Astrocyte (in vitro differentiated cells and primary cell): ENCODE results near the gene MEI4. TPM values are rescaled to one million over a fixed set of nuclear protein-coding genes. Genes with fewer than 3 reads are reported as not detected.

Source experiments
- DNase-seq: peaks from one replicate; pipeline ENCODE4 v3.0.0-alpha.2; 2010; ENCODE audit warnings: low read depth
- FAIRE-seq: peaks from 2 replicates; lab custom pipeline; 2011; peaks lifted over from hg19 to GRCh38; lab: Jason Lieb, UNC
- H2AFZ ChIP-seq: 2 replicates; pipeline ENCODE4 v1.6.0; 2012; ENCODE audit warnings: low read depth, low read length, inconsistent platforms
- H3K27ac ChIP-seq: 2 replicates; pipeline ENCODE4 v1.5.1; 2011; ENCODE audit warnings: low read depth, low read length, inconsistent platforms
- H3K27me3 ChIP-seq: 2 replicates; pipeline ENCODE4 v1.6.0; 2011; ENCODE audit warnings: low read length, inconsistent platforms; ENCODE audit not compliant: insufficient read depth
- H3K36me3 ChIP-seq: 2 replicates; pipeline ENCODE4 v1.5.1; 2011; ENCODE audit warnings: low read length, inconsistent platforms; ENCODE audit not compliant: insufficient read depth
- H3K4me1 ChIP-seq: 2 replicates; pipeline ENCODE4 v1.5.1; 2011; ENCODE audit warnings: low read length, inconsistent platforms; ENCODE audit not compliant: insufficient read depth
- H3K4me2 ChIP-seq: 2 replicates; pipeline ENCODE4 v1.6.0; 2012; ENCODE audit warnings: low read length, inconsistent platforms
- H3K4me3 ChIP-seq: 2 replicates; pipeline ENCODE4 v1.5.1; 2011; ENCODE audit warnings: low read depth, mild to moderate bottlenecking, low read length, inconsistent platforms; ENCODE audit not compliant: insufficient read depth
- H3K79me2 ChIP-seq: 2 replicates; pipeline ENCODE4 v1.6.0; 2012; ENCODE audit warnings: mild to moderate bottlenecking, low read length, inconsistent platforms; ENCODE audit not compliant: insufficient read depth
- H3K9ac ChIP-seq: 2 replicates; pipeline ENCODE4 v1.6.0; 2012; ENCODE audit warnings: mild to moderate bottlenecking, low read length, inconsistent platforms
- H3K9me3 ChIP-seq: 2 replicates; pipeline ENCODE4 v1.5.1; 2012; ENCODE audit warnings: low read depth, mild to moderate bottlenecking, low read length, inconsistent platforms; ENCODE audit not compliant: insufficient read depth
- H4K20me1 ChIP-seq: 2 replicates; pipeline ENCODE4 v1.6.0; 2012; ENCODE audit warnings: low read length, inconsistent platforms; ENCODE audit not compliant: insufficient read depth
- H3K27ac Mint-ChIP-seq: one replicate; pipeline ENCODE4 v1.8.0; 2021; ENCODE audit warnings: mild to moderate bottlenecking, mixed read lengths; ENCODE audit not compliant: unreplicated experiment
- H3K27me3 Mint-ChIP-seq: one replicate; pipeline ENCODE4 v1.8.0; 2021; ENCODE audit warnings: low read depth, mixed read lengths; ENCODE audit not compliant: unreplicated experiment
- H3K36me3 Mint-ChIP-seq: one replicate; pipeline ENCODE4 v1.8.0; 2021; ENCODE audit warnings: low read depth, mixed read lengths; ENCODE audit not compliant: unreplicated experiment
- H3K4me1 Mint-ChIP-seq: one replicate; pipeline ENCODE4 v1.8.0; 2021; ENCODE audit warnings: low read depth, mixed read lengths; ENCODE audit not compliant: unreplicated experiment
- H3K4me3 Mint-ChIP-seq: one replicate; pipeline ENCODE4 v1.8.0; 2021; ENCODE audit warnings: mild to moderate bottlenecking, moderate library complexity, mixed read lengths; ENCODE audit not compliant: unreplicated experiment
- H3K9me3 Mint-ChIP-seq: one replicate; pipeline ENCODE4 v1.8.0; 2021; ENCODE audit warnings: mild to moderate bottlenecking, mixed read lengths; ENCODE audit not compliant: unreplicated experiment
- CTCF ChIP-seq: IDR thresholded peaks from 2 replicates; pipeline ENCODE4 v1.5.1; 2011; ENCODE audit warnings: low read depth, mild to moderate bottlenecking, inconsistent platforms, low read length, moderate library complexity; ENCODE audit not compliant: insufficient read depth
- EZH2 ChIP-seq: IDR thresholded peaks from 2 replicates; pipeline ENCODE4 v1.6.1; 2012; ENCODE audit warnings: mild to moderate bottlenecking, low read length, inconsistent platforms; ENCODE audit not compliant: insufficient read depth
- total RNA-seq: library from RNA; stranded (reverse); gene quantifications from 2 replicates; pipeline ENCODE4 v1.2.1, GENCODE V29; 2021

Gene MEI4
- total RNA-seq, 1 donor from 2014 or later = 0.54 TPM

DNA sequence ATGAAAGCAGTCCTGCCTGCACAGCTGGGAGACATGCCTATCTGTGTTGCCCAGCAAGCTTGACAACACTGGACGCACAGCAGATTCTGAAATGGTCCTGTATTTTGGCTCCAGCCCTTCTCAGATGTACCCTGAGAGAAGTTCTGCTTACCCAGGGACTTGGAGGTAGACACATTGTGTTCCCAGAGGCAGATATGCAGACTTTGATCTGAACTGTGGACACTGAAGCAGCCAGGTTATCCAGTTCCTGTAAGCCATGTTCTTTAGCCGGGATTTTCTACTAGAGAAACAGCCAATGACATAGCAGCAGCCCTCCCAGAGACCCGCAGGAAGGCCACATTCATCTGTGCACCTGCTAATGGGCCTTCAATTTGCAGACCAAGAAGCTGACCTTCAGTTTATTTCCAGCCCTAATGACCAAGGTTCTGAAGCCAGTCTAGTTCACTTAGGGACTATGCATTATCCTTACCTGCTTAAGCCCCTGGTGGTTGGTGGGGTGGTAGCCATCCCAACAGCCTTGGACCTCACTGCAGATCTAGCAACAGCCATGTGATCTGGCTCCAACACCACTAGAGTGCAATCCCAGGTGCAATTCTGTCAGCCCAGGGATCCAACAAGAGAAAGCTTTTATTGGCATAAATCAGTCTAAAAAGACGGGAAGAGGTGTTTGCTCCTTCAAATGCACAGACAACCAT is 134.2 kb downstream of the MEI4 start:
- Mint-ChIP-seq H3K4me1 (no peaks in the 10 kb centered on the region), H3K27ac (no peak overlapping the region), H3K4me3 (no peak overlapping the region), H3K36me3 (no peaks in the 10 kb centered on the region), H3K27me3 (no peaks in the 10 kb centered on the region), H3K9me3 (peaks cover 6% of the 10 kb centered on the region)
- Histone ChIP-seq H2AFZ (no peak overlapping the region), H3K27ac (no peak overlapping the region), H3K9ac (no peak overlapping the region), H3K4me1 (no peaks in the 10 kb centered on the region), H3K27me3 (no peaks in the 10 kb centered on the region), H4K20me1 (no peaks in the 10 kb centered on the region), H3K4me3 (no peak overlapping the region), H3K9me3 (no peaks in the 10 kb centered on the region), H3K79me2 (no peaks in the 10 kb centered on the region), H3K36me3 (no peaks in the 10 kb centered on the region), H3K4me2 (no peak overlapping the region)
- no peak for TF ChIP-seq CTCF
- no peak for TF ChIP-seq EZH2
- FAIRE-seq (no peak), DNase-seq (no peak)

DNA sequence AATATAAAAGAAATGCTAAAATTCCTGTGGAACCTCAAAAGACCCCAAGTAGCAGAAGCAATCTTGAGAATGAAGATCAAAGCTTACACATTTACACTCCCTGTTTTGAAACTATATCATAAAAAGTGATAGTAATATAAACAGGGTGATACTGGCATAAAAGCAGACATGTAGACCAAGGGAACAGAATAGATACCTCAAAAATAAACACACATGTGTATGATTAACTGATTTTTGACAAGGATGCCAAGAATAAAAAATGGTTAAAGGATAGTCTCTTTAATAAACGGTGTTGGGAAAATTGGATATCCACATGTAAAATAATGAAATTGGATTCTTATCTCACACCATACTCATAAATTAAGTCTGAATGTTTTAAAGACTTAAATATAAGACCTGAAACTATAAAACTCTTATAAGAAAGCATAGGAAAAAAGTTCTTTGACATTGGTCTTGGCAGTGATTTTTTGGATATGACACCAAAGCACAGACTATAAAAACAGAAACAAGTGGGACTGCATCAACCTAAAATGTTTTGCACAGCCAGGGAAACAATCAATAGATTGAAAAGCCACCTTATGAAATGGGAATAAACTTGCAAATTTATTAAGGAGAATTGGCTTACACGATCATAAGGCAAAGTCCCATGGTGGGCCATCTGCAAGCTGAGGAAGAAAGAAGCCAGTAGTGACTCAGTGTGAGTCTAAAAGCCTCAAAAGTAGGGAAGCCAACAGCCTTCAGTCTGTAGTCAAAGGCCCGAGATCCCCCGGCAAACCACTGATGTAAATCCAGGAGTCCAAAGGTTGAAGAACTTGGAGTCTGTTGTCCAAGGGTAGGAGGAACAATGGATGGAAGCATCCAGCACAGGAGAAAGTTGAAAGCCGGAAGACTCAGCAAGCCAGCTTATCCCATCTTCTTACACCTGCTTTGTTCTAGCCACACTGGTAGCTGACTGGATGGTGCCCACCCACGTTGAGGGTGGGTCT is 144.3 kb downstream of the MEI4 start:
- Histone ChIP-seq H2AFZ (no peak overlapping the region), H3K27me3 (no peaks in the 10 kb centered on the region), H3K9me3 (no peaks in the 10 kb centered on the region), H3K4me2 (no peak overlapping the region), H3K4me3 (no peak overlapping the region), H3K9ac (no peak overlapping the region), H3K27ac (no peak overlapping the region), H3K4me1 (no peaks in the 10 kb centered on the region), H3K79me2 (no peaks in the 10 kb centered on the region), H3K36me3 (no peaks in the 10 kb centered on the region), H4K20me1 (no peaks in the 10 kb centered on the region)
- no peak overlapping the region for H3K27ac Mint-ChIP-seq
- DNase-seq (no peak), FAIRE-seq (no peak)
- H3K9me3 Mint-ChIP-seq = peaks cover 13% of the 10 kb centered on the region
- H3K27me3 Mint-ChIP-seq = no peaks in the 10 kb centered on the region
- H3K4me3 Mint-ChIP-seq = no peak overlapping the region
- TF ChIP-seq CTCF (no peak), EZH2 (no peak)
- H3K36me3 Mint-ChIP-seq = no peaks in the 10 kb centered on the region
- peaks cover 11% of the 10 kb centered on the region for H3K4me1 Mint-ChIP-seq
